Uterus (tissue), 2 donors: ENCODE data around the gene HTATSF1.

Experiments
- POLR2A ChIP-seq, 2 donors: fragments of 450-650 bp; IDR thresholded peaks; one replicate each; pipeline ENCODE4 v1.6.1; 2016; ENCODE audit warnings: antibody characterized with exemption in 2 of 2, mild to moderate bottlenecking in 1 of 2, moderate library complexity in 1 of 2
- TF ChIP-seq, protein P1 (sequence below), 4 experiments: fragments of 200-600 bp in 2 of 4; fragments of 450-650 bp in 2 of 4; sonication (generic) in 2 of 4; IDR thresholded peaks; one replicate each; pipeline ENCODE4 v1.5.1; 2016 to 2019; ENCODE audit warnings: antibody characterized with exemption in 4 of 4, mild to moderate bottlenecking in 2 of 4, moderate library complexity in 1 of 4

GRCh38 chrX:136531951-136532350, 34.6 kb downstream of the HTATSF1 start, which contains the start of gene VGLL1:
- TF ChIP-seq, protein P1, sequence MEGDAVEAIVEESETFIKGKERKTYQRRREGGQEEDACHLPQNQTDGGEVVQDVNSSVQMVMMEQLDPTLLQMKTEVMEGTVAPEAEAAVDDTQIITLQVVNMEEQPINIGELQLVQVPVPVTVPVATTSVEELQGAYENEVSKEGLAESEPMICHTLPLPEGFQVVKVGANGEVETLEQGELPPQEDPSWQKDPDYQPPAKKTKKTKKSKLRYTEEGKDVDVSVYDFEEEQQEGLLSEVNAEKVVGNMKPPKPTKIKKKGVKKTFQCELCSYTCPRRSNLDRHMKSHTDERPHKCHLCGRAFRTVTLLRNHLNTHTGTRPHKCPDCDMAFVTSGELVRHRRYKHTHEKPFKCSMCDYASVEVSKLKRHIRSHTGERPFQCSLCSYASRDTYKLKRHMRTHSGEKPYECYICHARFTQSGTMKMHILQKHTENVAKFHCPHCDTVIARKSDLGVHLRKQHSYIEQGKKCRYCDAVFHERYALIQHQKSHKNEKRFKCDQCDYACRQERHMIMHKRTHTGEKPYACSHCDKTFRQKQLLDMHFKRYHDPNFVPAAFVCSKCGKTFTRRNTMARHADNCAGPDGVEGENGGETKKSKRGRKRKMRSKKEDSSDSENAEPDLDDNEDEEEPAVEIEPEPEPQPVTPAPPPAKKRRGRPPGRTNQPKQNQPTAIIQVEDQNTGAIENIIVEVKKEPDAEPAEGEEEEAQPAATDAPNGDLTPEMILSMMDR (IDR thresholded peaks at IDR 0.05): no peak
- TF ChIP-seq POLR2A (IDR thresholded peaks at IDR 0.05): no peak
